HepG2 (cell line): ENCODE results near the gene DNLZ. TPM values are rescaled to one million over a fixed set of nuclear protein-coding genes. Genes with fewer than 3 reads are reported as not detected.

Experiments used
- ATF7 ChIP-seq, 2 experiments: fragments of 450-650 bp in 1 of 2; sonication (generic) in 1 of 2; formaldehyde crosslinking in 1 of 2; IDR thresholded peaks; 2 replicates each; pipeline versions ENCODE4 v1.4.0 to v1.6.1; 2016 to 2020; ENCODE audit warnings: antibody characterized with exemption in 1 of 2, mild to moderate bottlenecking in 1 of 2, missing genetic modification reagents in 1 of 2
- EHMT2 ChIP-seq: fragments of 200-600 bp; sonication (generic); IDR thresholded peaks from 2 replicates; pipeline ENCODE4 v1.7.0; 2017; ENCODE audit warnings: antibody characterized with exemption, low read depth, low read length, borderline replicate concordance
- GZF1 ChIP-seq: sonication (generic); formaldehyde crosslinking; IDR thresholded peaks from 2 replicates; pipeline ENCODE4 v1.5.1; 2020; ENCODE audit warnings: mild to moderate bottlenecking, missing genetic modification reagents
- MYC ChIP-seq: sonication (generic); formaldehyde crosslinking; IDR thresholded peaks from 2 replicates; pipeline ENCODE4 v1.9.0; 2021; ENCODE audit warnings: missing genetic modification reagents, borderline replicate concordance
- MYNN ChIP-seq: sonication (generic); formaldehyde crosslinking; IDR thresholded peaks from 2 replicates; pipeline ENCODE4 v1.4.0; 2020; ENCODE audit warnings: mild to moderate bottlenecking, low read depth, missing genetic modification reagents
- NCOA1 ChIP-seq: sonication (generic); formaldehyde crosslinking; IDR thresholded peaks from 2 replicates; pipeline ENCODE4 v1.9.0; 2021; ENCODE audit warnings: missing genetic modification reagents
- RBFOX2 ChIP-seq: fragments of 200-400 bp; formaldehyde crosslinking; IDR thresholded peaks from 2 replicates; pipeline ENCODE4 v1.6.1; 2017; ENCODE audit warnings: low read depth, mild to moderate bottlenecking, low read length
- SAFB2 ChIP-seq: sonication (generic); formaldehyde crosslinking; IDR thresholded peaks from 2 replicates; pipeline ENCODE4 v1.5.1; 2020; ENCODE audit warnings: missing genetic modification reagents, low read depth, mild to moderate bottlenecking, borderline replicate concordance
- SALL1 ChIP-seq: sonication (generic); formaldehyde crosslinking; IDR thresholded peaks from 2 replicates; pipeline ENCODE4 v1.8.0; 2022; ENCODE audit warnings: mild to moderate bottlenecking, missing genetic modification reagents
- ZBTB3 ChIP-seq: sonication (generic); formaldehyde crosslinking; IDR thresholded peaks from 2 replicates; pipeline ENCODE4 v1.4.0; 2020; ENCODE audit warnings: low read depth, mild to moderate bottlenecking, moderate library complexity, missing genetic modification reagents, borderline replicate concordance
- ZNF292 ChIP-seq: sonication (generic); formaldehyde crosslinking; IDR thresholded peaks from 2 replicates; pipeline ENCODE4 v1.8.1; 2022; ENCODE audit warnings: mild to moderate bottlenecking, low read depth, missing genetic modification reagents, borderline replicate concordance
- ZNF354B ChIP-seq: sonication (generic); formaldehyde crosslinking; IDR thresholded peaks from 2 replicates; pipeline ENCODE4 v1.8.0; 2022; ENCODE audit warnings: mild to moderate bottlenecking, missing genetic modification reagents
- ZNF572 ChIP-seq: sonication (generic); formaldehyde crosslinking; IDR thresholded peaks from 2 replicates; pipeline ENCODE4 v1.5.1; 2020; ENCODE audit warnings: mild to moderate bottlenecking, missing genetic modification reagents
- ZNF777 ChIP-seq: sonication (generic); formaldehyde crosslinking; IDR thresholded peaks from 2 replicates; pipeline ENCODE4 v1.4.0; 2020; ENCODE audit warnings: missing genetic modification reagents
- polyA plus RNA-seq, 8 experiments: library from polyadenylated mRNA; depleted of rRNA in 3 of 8; stranded (reverse) in 7 of 8; unstranded in 1 of 8; fragments of >200 nt; fragmentation: Illumina TruSeq in 4 of 8; extraction: Trizol in 4 of 8; gene quantifications; 2 replicates each; pipeline versions ENCODE4 v1.2.1 to v1.2.3, GENCODE V29; 2011 to 2016; ENCODE audit warnings: low read depth in 4 of 8, missing spikeins in 1 of 8, mixed read lengths in 1 of 8; ENCODE audit not compliant: insufficient read depth in 1 of 8
- total RNA-seq, 5 experiments: library from RNA; depleted of rRNA; stranded (reverse); fragments of >200 nt; fragmentation: Illumina TruSeq; extraction: Trizol; gene quantifications; 2 replicates each; pipeline ENCODE4 v1.2.3, GENCODE V29; 2016; ENCODE audit warnings: low read depth in 1 of 5
- TF ChIP-seq, protein P1 (sequence below): fragments of 450-650 bp; IDR thresholded peaks from 2 replicates; pipeline ENCODE4 v1.6.1; 2017; ENCODE audit warnings: mild to moderate bottlenecking
- TF ChIP-seq, protein P2 (sequence below): sonication (generic); formaldehyde crosslinking; IDR thresholded peaks from 2 replicates; pipeline ENCODE4 v1.9.0; 2021; ENCODE audit warnings: missing genetic modification reagents, borderline replicate concordance
- TF ChIP-seq, protein P3 (sequence below): IDR thresholded peaks from 2 replicates; pipeline ENCODE4 v1.6.1; 2016
- TF ChIP-seq, protein P4 (sequence below): sonication (generic); formaldehyde crosslinking; IDR thresholded peaks from 2 replicates; pipeline ENCODE4 v1.8.0; 2022; ENCODE audit warnings: mild to moderate bottlenecking, missing genetic modification reagents, moderate library complexity
- TF ChIP-seq, protein P5 (sequence below): sonication (generic); formaldehyde crosslinking; IDR thresholded peaks from 2 replicates; pipeline ENCODE4 v1.5.0; 2020; ENCODE audit warnings: missing genetic modification reagents

DNLZ gene
- total and polyA plus RNA-seq, 2 of the 13 experiments (the other 11 are each of a cell fraction or from before 2014, with no cell fraction given) = 3.4 to 8.0 TPM

DNA sequence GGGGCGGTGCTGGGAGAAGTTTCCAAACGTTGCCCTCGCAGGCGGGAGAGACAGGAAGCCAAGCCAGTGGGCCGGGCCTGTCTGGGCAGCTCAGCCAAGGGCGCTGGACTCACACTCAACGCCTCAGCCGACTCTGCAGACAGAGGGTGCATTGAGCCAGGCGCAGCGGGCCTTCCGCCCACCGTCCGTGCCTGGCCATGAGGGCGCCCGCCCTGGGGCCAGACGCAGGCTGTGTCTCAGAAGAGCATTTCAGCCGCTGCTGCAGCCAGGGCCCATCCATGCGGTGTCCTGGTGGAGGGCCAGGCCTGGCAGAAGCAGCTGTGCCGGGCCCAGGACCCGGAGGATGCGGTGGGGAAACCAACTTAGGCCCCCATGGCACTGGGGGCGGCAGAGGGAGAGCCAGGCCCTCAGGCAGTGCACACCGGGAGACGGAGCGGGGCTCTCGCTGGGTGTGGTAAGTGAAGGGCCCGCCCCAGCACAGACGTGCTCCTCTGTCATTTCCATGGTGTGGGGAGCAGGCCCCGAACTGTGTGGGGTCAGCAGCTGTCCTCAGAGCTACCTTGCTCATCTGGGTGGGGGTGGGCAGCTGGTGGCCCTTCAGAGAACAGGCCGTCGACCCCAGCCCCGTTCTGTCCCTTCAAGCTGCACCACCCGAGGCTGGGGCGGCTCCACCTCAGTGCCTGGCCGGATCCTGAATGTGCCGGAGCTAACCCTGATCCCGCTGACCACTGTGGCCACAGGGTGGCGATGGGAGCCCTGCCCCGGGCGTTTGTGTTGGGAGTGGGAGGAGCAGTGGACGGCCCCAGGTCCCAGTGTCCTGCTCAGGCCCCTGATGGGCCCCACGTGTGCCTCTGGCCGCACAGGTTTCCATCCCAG lies 18.0 kb downstream of the DNLZ start (continued):
- TF ChIP-seq, protein P1, sequence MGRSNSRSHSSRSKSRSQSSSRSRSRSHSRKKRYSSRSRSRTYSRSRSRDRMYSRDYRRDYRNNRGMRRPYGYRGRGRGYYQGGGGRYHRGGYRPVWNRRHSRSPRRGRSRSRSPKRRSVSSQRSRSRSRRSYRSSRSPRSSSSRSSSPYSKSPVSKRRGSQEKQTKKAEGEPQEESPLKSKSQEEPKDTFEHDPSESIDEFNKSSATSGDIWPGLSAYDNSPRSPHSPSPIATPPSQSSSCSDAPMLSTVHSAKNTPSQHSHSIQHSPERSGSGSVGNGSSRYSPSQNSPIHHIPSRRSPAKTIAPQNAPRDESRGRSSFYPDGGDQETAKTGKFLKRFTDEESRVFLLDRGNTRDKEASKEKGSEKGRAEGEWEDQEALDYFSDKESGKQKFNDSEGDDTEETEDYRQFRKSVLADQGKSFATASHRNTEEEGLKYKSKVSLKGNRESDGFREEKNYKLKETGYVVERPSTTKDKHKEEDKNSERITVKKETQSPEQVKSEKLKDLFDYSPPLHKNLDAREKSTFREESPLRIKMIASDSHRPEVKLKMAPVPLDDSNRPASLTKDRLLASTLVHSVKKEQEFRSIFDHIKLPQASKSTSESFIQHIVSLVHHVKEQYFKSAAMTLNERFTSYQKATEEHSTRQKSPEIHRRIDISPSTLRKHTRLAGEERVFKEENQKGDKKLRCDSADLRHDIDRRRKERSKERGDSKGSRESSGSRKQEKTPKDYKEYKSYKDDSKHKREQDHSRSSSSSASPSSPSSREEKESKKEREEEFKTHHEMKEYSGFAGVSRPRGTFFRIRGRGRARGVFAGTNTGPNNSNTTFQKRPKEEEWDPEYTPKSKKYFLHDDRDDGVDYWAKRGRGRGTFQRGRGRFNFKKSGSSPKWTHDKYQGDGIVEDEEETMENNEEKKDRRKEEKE = no peak
- TF ChIP-seq MYNN (CRISPR knock-in tag) (no peak), ZNF354B (peak; percentile 83; the same call in 1 of the 2 replicates), MYC (CRISPR knock-in tag) (peak; percentile 82; the same call in 1 of the 2 replicates), ZNF777 (CRISPR knock-in tag) (peak; percentile 68; the same call in 1 of the 2 replicates), ZNF572 (CRISPR knock-in tag) (no peak), SAFB2 (CRISPR knock-in tag) (no peak), RBFOX2 (peak; percentile 72), ATF7 (IDR thresholded peaks at IDR 0.05) (no peak), ATF7 (CRISPR knock-in tag; IDR thresholded peaks at IDR 0.05) (no peak), GZF1 (CRISPR knock-in tag) (no peak; the same call in 1 of the 2 replicates), EHMT2 (no peak), NCOA1 (0 out of 2 replicates have a peak, but pooled peaks have one; percentile 61), ZBTB3 (CRISPR knock-in tag) (no peak), SALL1 (CRISPR knock-in tag) (peak; percentile 52; the same call in 1 of the 2 replicates), ZNF292 (no peak; the same call in 1 of the 2 replicates)
- TF ChIP-seq, protein P2, sequence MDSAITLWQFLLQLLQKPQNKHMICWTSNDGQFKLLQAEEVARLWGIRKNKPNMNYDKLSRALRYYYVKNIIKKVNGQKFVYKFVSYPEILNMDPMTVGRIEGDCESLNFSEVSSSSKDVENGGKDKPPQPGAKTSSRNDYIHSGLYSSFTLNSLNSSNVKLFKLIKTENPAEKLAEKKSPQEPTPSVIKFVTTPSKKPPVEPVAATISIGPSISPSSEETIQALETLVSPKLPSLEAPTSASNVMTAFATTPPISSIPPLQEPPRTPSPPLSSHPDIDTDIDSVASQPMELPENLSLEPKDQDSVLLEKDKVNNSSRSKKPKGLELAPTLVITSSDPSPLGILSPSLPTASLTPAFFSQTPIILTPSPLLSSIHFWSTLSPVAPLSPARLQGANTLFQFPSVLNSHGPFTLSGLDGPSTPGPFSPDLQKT (CRISPR knock-in tag) = no peak
- TF ChIP-seq, protein P3, sequence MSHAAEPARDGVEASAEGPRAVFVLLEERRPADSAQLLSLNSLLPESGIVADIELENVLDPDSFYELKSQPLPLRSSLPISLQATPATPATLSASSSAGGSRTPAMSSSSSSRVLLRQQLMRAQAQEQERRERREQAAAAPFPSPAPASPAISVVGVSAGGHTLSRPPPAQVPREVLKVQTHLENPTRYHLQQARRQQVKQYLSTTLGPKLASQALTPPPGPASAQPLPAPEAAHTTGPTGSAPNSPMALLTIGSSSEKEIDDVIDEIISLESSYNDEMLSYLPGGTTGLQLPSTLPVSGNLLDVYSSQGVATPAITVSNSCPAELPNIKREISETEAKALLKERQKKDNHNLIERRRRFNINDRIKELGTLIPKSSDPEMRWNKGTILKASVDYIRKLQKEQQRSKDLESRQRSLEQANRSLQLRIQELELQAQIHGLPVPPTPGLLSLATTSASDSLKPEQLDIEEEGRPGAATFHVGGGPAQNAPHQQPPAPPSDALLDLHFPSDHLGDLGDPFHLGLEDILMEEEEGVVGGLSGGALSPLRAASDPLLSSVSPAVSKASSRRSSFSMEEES (CRISPR knock-in tag) = no peak
- TF ChIP-seq, protein P4, sequence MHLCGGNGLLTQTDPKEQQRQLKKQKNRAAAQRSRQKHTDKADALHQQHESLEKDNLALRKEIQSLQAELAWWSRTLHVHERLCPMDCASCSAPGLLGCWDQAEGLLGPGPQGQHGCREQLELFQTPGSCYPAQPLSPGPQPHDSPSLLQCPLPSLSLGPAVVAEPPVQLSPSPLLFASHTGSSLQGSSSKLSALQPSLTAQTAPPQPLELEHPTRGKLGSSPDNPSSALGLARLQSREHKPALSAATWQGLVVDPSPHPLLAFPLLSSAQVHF = no peak
- TF ChIP-seq, protein P5, sequence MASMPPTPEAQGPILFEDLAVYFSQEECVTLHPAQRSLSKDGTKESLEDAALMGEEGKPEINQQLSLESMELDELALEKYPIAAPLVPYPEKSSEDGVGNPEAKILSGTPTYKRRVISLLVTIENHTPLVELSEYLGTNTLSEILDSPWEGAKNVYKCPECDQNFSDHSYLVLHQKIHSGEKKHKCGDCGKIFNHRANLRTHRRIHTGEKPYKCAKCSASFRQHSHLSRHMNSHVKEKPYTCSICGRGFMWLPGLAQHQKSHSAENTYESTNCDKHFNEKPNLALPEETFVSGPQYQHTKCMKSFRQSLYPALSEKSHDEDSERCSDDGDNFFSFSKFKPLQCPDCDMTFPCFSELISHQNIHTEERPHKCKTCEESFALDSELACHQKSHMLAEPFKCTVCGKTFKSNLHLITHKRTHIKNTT = no peak
